ENCODE measurements around the gene CALY. TPM values are rescaled to one million over a fixed set of nuclear protein-coding genes. Genes with fewer than 3 reads are reported as not detected.
A peak's percentile ranks its signal among the peaks of the same experiment; 100 is the strongest.

The CALY gene
- total and polyA plus RNA-seq, 11 donors: 1.7 TPM; not detected in 10

GRCh38 chr10:133349160-133349568 is 12.5 kb upstream of the CALY start:
- ATAC-seq (peak in 1 of 4 donors; percentile 3), DNase-seq (no peak)
- Histone ChIP-seq H3K27me3 (peaks cover 0 to 44% (median 20%) of the 10 kb centered on the region in 9 donors), H3K4me3 (no peak overlapping the region), H3K9me3 (no peaks in the 10 kb centered on the region), H3K36me3 (no peaks in the 10 kb centered on the region), H3K27ac (no peak overlapping the region), H3K4me1 (no peaks in the 10 kb centered on the region)
- 79 to 92% (median 87%) methylated on average over 8 of the region's 8 CpGs for WGBS, 4 donors
- no peak for TF ChIP-seq CTCF (IDR thresholded peaks at IDR 0.05)
- no peak for TF ChIP-seq POLR2A (IDR thresholded peaks at IDR 0.05)
- intact Hi-C loops (cut with DNase I): no loop called here

- DNase-seq (peak in 1 of 5 donors; percentile 55), ATAC-seq (no peak)
- no peak for TF ChIP-seq POLR2A (IDR thresholded peaks at IDR 0.05)
- TF ChIP-seq CTCF (IDR thresholded peaks at IDR 0.05): no peak
Observed at GRCh38 chr10:133347710-133348517, 11.2 kb upstream of the CALY start.

GRCh38 chr10:133346413-133346812 is 9.7 kb upstream of the CALY start:
- Histone ChIP-seq H3K9me3 (no peaks in the 10 kb centered on the region), H3K27ac (no peak overlapping the region), H3K36me3 (no peaks in the 10 kb centered on the region), H3K27me3 (peaks cover 5 to 66% (median 34%) of the 10 kb centered on the region in 9 donors), H3K4me1 (no peaks in the 10 kb centered on the region), H3K4me3 (no peak overlapping the region)
- WGBS, 4 donors: 56 to 60% (median 58%) methylated on average over 11 of the region's 11 CpGs
- peak in 1 of 5 donors; percentile 28 for DNase-seq
- intact Hi-C loops (cut with DNase I): no loop called here
- no peak for ATAC-seq
- no peak for TF ChIP-seq POLR2A (IDR thresholded peaks at IDR 0.05)
- TF ChIP-seq CTCF (IDR thresholded peaks at IDR 0.05): no peak

More at GRCh38 chr10:133347710-133348517, 11.2 kb upstream of the CALY start:
- intact Hi-C loops (cut with DNase I): no loop called here
- WGBS, 4 donors: 57 to 65% (median 62%) methylated on average over 8 to 16 of the region's 16 CpGs
- Histone ChIP-seq H3K9me3 (no peaks in the 10 kb centered on the region), H3K36me3 (no peaks in the 10 kb centered on the region), H3K27ac (no peak overlapping the region), H3K27me3 (peaks cover 0 to 51% (median 28%) of the 10 kb centered on the region in 9 donors), H3K4me3 (no peak overlapping the region), H3K4me1 (no peaks in the 10 kb centered on the region)

- no peaks in the 10 kb centered on the region for H3K36me3 ChIP-seq
- DNase-seq (no peak), ATAC-seq (no peak)
- no peaks in the 10 kb centered on the region for H3K4me1 ChIP-seq
- H3K9me3 ChIP-seq: no peaks in the 10 kb centered on the region
- no peak overlapping the region for H3K4me3 ChIP-seq
- peaks cover 5 to 78% (median 34%) of the 10 kb centered on the region in 9 donors for H3K27me3 ChIP-seq
- no peak overlapping the region for H3K27ac ChIP-seq
- 57 to 73% (median 68%) methylated on average over 5 of the region's 5 CpGs for WGBS, 4 donors
- TF ChIP-seq CTCF (IDR thresholded peaks at IDR 0.05): no peak
- no peak for TF ChIP-seq POLR2A (IDR thresholded peaks at IDR 0.05)
- intact Hi-C loops (cut with DNase I): no loop called here
Observed at GRCh38 chr10:133344236-133344635, 7.5 kb upstream of the CALY start.

Data from heart left ventricle (tissue), 16 donors.